Glomerular visceral epithelial cell (primary cell): ENCODE measurements around the gene HIC2.
"Not testable (repeated sequence)": the region's sequence is repeated elsewhere in the genome, so short reads cannot be mapped to it uniquely, and the experiment has no call there.

ENCODE experiments used
- DNase-seq: peaks from one replicate; pipeline ENCODE4 v3.0.0-alpha.2; 2016; ENCODE audit errors: extremely low spot score

Gene HIC2

GRCh38 chr22:21490556-21490955 lies 73.4 kb downstream of the HIC2 start:
- not testable (repeated sequence) for DNase-seq

GRCh38 chr22:21492271-21492670 lies 75.1 kb downstream of the HIC2 start:
- not testable (repeated sequence) for DNase-seq

GRCh38 chr22:21493789-21494782 lies 76.9 kb downstream of the HIC2 start:
- DNase-seq, result not testable (repeated sequence)

GRCh38 chr22:21497984-21498383 lies 80.8 kb downstream of the HIC2 start:
- not testable (repeated sequence) for DNase-seq

GRCh38 chr22:21498489-21498888 lies 81.3 kb downstream of the HIC2 start:
- DNase-seq, result not testable (repeated sequence)

- DNase-seq, result not testable (repeated sequence)
Measured at GRCh38 chr22:21499623-21500506, 82.7 kb downstream of the HIC2 start.
